ENCODE results near the gene UBE2E2. TPM values are rescaled to one million over a fixed set of nuclear protein-coding genes. Genes with fewer than 3 reads are reported as not detected.

The UBE2E2 gene
- total RNA-seq, 2 experiments from 2014 or later, result 14.1 to 20.2 TPM

DNA sequence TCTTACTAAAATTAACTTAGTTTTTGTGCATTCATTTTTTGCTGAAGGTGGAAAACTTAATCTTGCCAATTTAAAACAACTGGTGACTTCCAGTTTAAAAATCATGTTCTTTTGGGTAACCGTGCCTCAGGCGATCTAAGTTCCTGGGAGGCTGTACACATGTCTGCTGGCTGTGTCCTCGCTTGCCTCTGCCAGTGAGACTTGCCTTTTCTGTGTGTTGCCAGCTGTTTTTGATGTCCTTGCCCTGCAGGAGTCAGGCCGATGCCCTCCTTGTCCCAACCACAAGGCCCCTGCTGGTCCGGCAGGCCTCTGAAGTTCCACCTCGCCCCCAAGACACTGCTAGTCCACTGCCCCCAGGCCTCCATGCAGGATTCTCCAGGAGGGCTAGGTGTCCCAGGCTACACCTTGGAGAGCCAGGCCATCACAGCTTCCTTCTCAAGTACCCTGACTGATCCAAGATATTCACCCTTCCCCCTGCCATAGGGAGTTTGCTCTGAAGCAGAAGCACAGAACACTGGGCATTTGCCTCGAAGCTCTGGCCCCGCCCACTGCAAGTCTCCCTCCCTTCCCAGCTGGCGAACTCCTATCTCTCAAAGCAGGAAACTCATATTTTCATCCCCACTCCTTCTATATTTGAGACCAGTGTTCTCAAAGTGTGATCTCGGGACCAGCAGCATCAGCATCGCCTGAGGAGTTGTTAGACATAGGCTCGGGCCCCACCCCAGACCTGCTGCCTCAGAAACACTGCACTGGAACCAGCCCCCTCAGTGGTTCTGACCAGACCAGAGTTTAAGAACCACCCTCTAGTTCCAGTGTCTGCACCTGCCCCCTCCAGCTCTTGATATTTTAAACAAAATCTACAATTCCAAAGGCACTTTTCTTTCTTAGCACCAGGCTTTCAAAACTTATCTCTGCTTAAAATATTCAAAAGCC, 416.8 kb downstream of the UBE2E2 start:
- no peak overlapping the region for H3K4me3 ChIP-seq (ENCODE audit: low read length)
- no peak overlapping the region for H3K27ac Mint-ChIP-seq
- peaks cover 3% of the 10 kb centered on the region for H3K4me1 ChIP-seq (ENCODE audit: insufficient read depth, low read length)
- H3K27me3 ChIP-seq (ENCODE audit: control insufficient read depth in 1 of 2, insufficient read depth in 2 of 2, low read length in 2 of 2), result no peaks in the 10 kb centered on the region
- peaks cover 10 to 21% of the 10 kb centered on the region in 2 experiments for H3K9me3 ChIP-seq (ENCODE audit: control insufficient read depth in 1 of 2, insufficient read depth in 1 of 2, low read length in 2 of 2)
- DNase-seq (no peak), ATAC-seq (ENCODE audit: poor library complexity) (no peak)
- no peaks in the 10 kb centered on the region for H3K36me3 Mint-ChIP-seq (ENCODE audit: low read depth)
- no peak overlapping the region for H3K4me3 Mint-ChIP-seq
- TF ChIP-seq, protein P1, sequence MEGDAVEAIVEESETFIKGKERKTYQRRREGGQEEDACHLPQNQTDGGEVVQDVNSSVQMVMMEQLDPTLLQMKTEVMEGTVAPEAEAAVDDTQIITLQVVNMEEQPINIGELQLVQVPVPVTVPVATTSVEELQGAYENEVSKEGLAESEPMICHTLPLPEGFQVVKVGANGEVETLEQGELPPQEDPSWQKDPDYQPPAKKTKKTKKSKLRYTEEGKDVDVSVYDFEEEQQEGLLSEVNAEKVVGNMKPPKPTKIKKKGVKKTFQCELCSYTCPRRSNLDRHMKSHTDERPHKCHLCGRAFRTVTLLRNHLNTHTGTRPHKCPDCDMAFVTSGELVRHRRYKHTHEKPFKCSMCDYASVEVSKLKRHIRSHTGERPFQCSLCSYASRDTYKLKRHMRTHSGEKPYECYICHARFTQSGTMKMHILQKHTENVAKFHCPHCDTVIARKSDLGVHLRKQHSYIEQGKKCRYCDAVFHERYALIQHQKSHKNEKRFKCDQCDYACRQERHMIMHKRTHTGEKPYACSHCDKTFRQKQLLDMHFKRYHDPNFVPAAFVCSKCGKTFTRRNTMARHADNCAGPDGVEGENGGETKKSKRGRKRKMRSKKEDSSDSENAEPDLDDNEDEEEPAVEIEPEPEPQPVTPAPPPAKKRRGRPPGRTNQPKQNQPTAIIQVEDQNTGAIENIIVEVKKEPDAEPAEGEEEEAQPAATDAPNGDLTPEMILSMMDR (IDR thresholded peaks at IDR 0.05), result no peak
- H3K9me3 Mint-ChIP-seq, result peaks cover 15% of the 10 kb centered on the region
- no peak overlapping the region for H3K27ac ChIP-seq (ENCODE audit: low read depth in 1 of 2, low read length in 2 of 2)
- ChIA-PET CTCF (no interaction called here), POLR2A (no interaction called here)
- H3K27me3 Mint-ChIP-seq, result no peaks in the 10 kb centered on the region
- no peaks in the 10 kb centered on the region for H3K36me3 ChIP-seq (ENCODE audit: insufficient read depth, low read length)
- intact Hi-C loops (cut with DNase I, micrococcal nuclease), result no loop called here
- peaks cover 12% of the 10 kb centered on the region for H3K4me1 Mint-ChIP-seq (ENCODE audit: low read depth)

DNA sequence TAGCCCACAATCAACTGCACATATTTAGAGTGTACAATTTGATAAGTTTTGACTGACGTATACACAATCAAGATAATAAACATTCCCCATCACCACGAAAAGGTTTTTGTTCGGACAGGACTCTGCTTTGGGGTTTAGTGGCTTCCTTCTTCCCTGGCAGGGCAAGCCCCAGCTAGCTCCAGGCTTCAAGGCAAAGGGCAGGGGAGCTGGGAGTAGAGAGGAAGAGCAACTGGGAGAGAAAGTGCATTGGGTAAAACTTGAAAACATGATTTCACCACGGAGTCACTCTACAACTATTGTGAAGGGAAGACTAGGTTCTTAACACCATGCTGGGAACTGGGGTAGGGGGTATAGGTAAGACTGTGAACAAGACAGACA, 417.5 kb downstream of the UBE2E2 start:
- Mint-ChIP-seq H3K36me3 (ENCODE audit: low read depth) (no peaks in the 10 kb centered on the region), H3K4me3 (no peak overlapping the region), H3K27me3 (no peaks in the 10 kb centered on the region), H3K27ac (no peak overlapping the region), H3K9me3 (peaks cover 15% of the 10 kb centered on the region), H3K4me1 (ENCODE audit: low read depth) (peaks cover 12% of the 10 kb centered on the region)
- ATAC-seq (ENCODE audit: poor library complexity) (no peak), DNase-seq (no peak)
- CTCF ChIA-PET, result no interaction called here
- TF ChIP-seq, protein P1 (IDR thresholded peaks at IDR 0.05), result no peak
- Histone ChIP-seq H3K27ac (ENCODE audit: low read depth in 1 of 2, low read length in 2 of 2) (no peak overlapping the region), H3K36me3 (ENCODE audit: insufficient read depth, low read length) (no peaks in the 10 kb centered on the region), H3K4me3 (ENCODE audit: low read length) (no peak overlapping the region), H3K27me3 (ENCODE audit: control insufficient read depth in 1 of 2, insufficient read depth in 2 of 2, low read length in 2 of 2) (no peaks in the 10 kb centered on the region), H3K9me3 (ENCODE audit: control insufficient read depth in 1 of 2, insufficient read depth in 1 of 2, low read length in 2 of 2) (peaks cover 16 to 21% of the 10 kb centered on the region in 2 experiments), H3K4me1 (ENCODE audit: insufficient read depth, low read length) (peaks cover 3% of the 10 kb centered on the region)
- intact Hi-C loops (cut with DNase I, micrococcal nuclease), result no loop called here
- POLR2A ChIA-PET, result no interaction called here

DNA sequence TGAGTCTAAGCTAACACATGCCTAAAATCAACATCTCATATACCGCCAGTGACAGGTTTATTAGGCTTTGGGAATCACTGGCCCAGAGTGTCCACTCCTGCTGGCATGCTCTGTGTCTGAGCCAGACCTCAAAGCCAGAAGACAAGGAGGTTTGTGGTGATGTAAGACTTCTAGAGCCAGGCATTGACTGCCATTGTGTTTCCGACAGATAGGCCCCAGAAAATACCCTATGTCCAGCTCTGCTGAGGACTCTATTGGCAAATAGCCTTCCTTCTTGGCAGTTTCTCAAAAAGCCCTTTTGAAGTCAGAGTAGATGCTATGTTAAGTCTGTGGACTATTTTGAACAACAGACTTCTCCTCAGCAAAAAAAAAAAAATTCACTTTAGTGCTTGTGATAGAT, 420.7 kb downstream of the UBE2E2 start:
- DNase-seq, result no peak
- Histone ChIP-seq H3K4me1 (ENCODE audit: insufficient read depth, low read length) (no peaks in the 10 kb centered on the region), H3K27ac (ENCODE audit: low read depth in 1 of 2, low read length in 2 of 2) (no peak overlapping the region), H3K9me3 (ENCODE audit: control insufficient read depth in 1 of 2, insufficient read depth in 1 of 2, low read length in 2 of 2) (peaks cover 16 to 21% of the 10 kb centered on the region in 2 experiments), H3K27me3 (ENCODE audit: control insufficient read depth in 1 of 2, insufficient read depth in 2 of 2, low read length in 2 of 2) (no peaks in the 10 kb centered on the region), H3K4me3 (ENCODE audit: low read length) (no peak overlapping the region), H3K36me3 (ENCODE audit: insufficient read depth, low read length) (no peaks in the 10 kb centered on the region)
- ChIA-PET POLR2A (no interaction called here), CTCF (no interaction called here)
- TF ChIP-seq, protein P1 (IDR thresholded peaks at IDR 0.05), result no peak
- Mint-ChIP-seq H3K9me3 (peaks cover 11% of the 10 kb centered on the region), H3K36me3 (ENCODE audit: low read depth) (no peaks in the 10 kb centered on the region), H3K4me3 (no peak overlapping the region), H3K27me3 (peaks cover 5% of the 10 kb centered on the region), H3K27ac (no peak overlapping the region), H3K4me1 (ENCODE audit: low read depth) (no peaks in the 10 kb centered on the region)
- ATAC-seq (ENCODE audit: poor library complexity), result no peak
- intact Hi-C loops (cut with DNase I, micrococcal nuclease), result no loop called here

Measured in CD4-positive, alpha-beta T cell (primary cell).